IMR-90 (cell line): ENCODE data around the gene FBXL16. TPM values are rescaled to one million over a fixed set of nuclear protein-coding genes. Genes with fewer than 3 reads are reported as not detected.

Experiments used
- ATAC-seq: fragments of 200-7000 bp; cut with Tn5 transposase; 2 replicates; pipeline ENCODE4 v1.9.1; 2020; ENCODE audit warnings: low read depth, mild to moderate bottlenecking, moderate library complexity
- BruUV-seq: library from RNA; stranded (reverse); fragments of 400-500 nt; replicated peaks from 2 replicates; lab custom pipeline; 2021; lab: Mats Ljungman, UMichigan
- CTCF ChIA-PET: fragments of 300-600 bp; formaldehyde crosslinking; extraction: SDS; loops from one replicate; lab custom pipeline; 2021; ENCODE audit warnings: antibody characterized with exemption; lab: Yijun Ruan, JAX
- POLR2A ChIA-PET: fragments of 300-600 bp; sonication (Branson Sonifier 250); formaldehyde crosslinking; loops from one replicate; lab custom pipeline; 2022; ENCODE audit warnings: antibody characterized with exemption; ENCODE audit not compliant: unreplicated experiment; lab: Charles Lee
- DNase-seq: peaks from one replicate; pipeline ENCODE4 v3.0.0; 2013
- H2AFZ ChIP-seq: replicated peaks from 2 replicates; pipeline ENCODE3; 2013; ENCODE audit warnings: low read length, mild to moderate bottlenecking; ENCODE audit not compliant: poor library complexity
- H2AK5ac ChIP-seq: 2 replicates; pipeline ENCODE4 v1.6.1; 2013; ENCODE audit warnings: low read depth, low read length, inconsistent platforms
- H2AK9ac ChIP-seq: replicated peaks from 2 replicates; pipeline ENCODE3; 2013; ENCODE audit warnings: mild to moderate bottlenecking, low read depth, low read length, moderate library complexity; ENCODE audit not compliant: poor library complexity
- H2BK120ac ChIP-seq: 2 replicates; pipeline ENCODE4 v1.6.1; 2013; ENCODE audit warnings: low read depth, low read length, inconsistent platforms
- H2BK15ac ChIP-seq: 3 replicates; pipeline ENCODE4 v1.6.1; 2013; ENCODE audit warnings: low read depth, low read length, inconsistent platforms
- H2BK20ac ChIP-seq: 2 replicates; pipeline ENCODE4 v1.6.1; 2013; ENCODE audit warnings: low read depth, mild to moderate bottlenecking, inconsistent platforms, low read length, moderate library complexity
- H2BK5ac ChIP-seq: 2 replicates; pipeline ENCODE4 v1.6.1; 2013; ENCODE audit warnings: mild to moderate bottlenecking, low read depth, low read length, inconsistent platforms; ENCODE audit not compliant: poor library complexity, severe bottlenecking
- H3K14ac ChIP-seq: replicated peaks from 2 replicates; pipeline ENCODE4 v1.6.1; 2013; ENCODE audit warnings: low read depth, low read length, inconsistent platforms
- H3K18ac ChIP-seq: 2 replicates; pipeline ENCODE4 v1.6.1; 2013; ENCODE audit warnings: low read depth, low read length, control low read depth
- H3K23ac ChIP-seq: 2 replicates; pipeline ENCODE4 v1.6.1; 2013; ENCODE audit warnings: low read depth, low read length, inconsistent platforms
- H3K27ac ChIP-seq: 2 replicates; pipeline ENCODE4 v1.5.1; 2013; ENCODE audit warnings: mild to moderate bottlenecking, control low read depth, low read length; ENCODE audit not compliant: insufficient read depth
- H3K27me3 ChIP-seq: 2 replicates; pipeline ENCODE4 v1.6.1; 2013; ENCODE audit warnings: low read length; ENCODE audit not compliant: control insufficient read depth, insufficient read depth
- H3K36me3 ChIP-seq: 2 replicates; pipeline ENCODE4 v1.6.1; 2013; ENCODE audit warnings: low read length, mixed read lengths; ENCODE audit not compliant: control insufficient read depth, insufficient read depth
- H3K4ac ChIP-seq: 2 replicates; pipeline ENCODE4 v1.6.1; 2013; ENCODE audit warnings: low read depth, low read length, inconsistent platforms
- H3K4me1 ChIP-seq: 2 replicates; pipeline ENCODE4 v1.6.1; 2013; ENCODE audit warnings: low read length, mixed read lengths; ENCODE audit not compliant: control insufficient read depth, insufficient read depth
- H3K4me2 ChIP-seq: 2 replicates; pipeline ENCODE4 v1.6.1; 2013; ENCODE audit warnings: low read depth, mild to moderate bottlenecking, control low read depth, low read length, moderate library complexity
- H3K4me3 ChIP-seq: 2 replicates; pipeline ENCODE4 v1.5.1; 2013; ENCODE audit warnings: low read depth, mild to moderate bottlenecking, control low read depth, low read length, moderate library complexity; ENCODE audit not compliant: insufficient read depth
- H3K56ac ChIP-seq: 2 replicates; pipeline ENCODE4 v1.6.1; 2013; ENCODE audit warnings: low read length, inconsistent platforms; ENCODE audit not compliant: insufficient read depth; ENCODE audit errors: extremely low read depth
- H3K79me1 ChIP-seq, 2 experiments: 2 replicates each; pipeline ENCODE4 v1.6.1; 2013; ENCODE audit warnings: low read length in 2 of 2, inconsistent platforms in 1 of 2, low read depth in 1 of 2
- H3K9ac ChIP-seq: 2 replicates; pipeline ENCODE4 v1.6.1; 2013; ENCODE audit warnings: low read depth, low read length, control low read depth
- H3K9me1 ChIP-seq: 2 replicates; pipeline ENCODE4 v1.6.1; 2013; ENCODE audit warnings: low read length, inconsistent platforms; ENCODE audit not compliant: insufficient read depth
- H3K9me3 ChIP-seq: 2 replicates; pipeline ENCODE4 v1.6.1; 2013; ENCODE audit warnings: low read length; ENCODE audit not compliant: control insufficient read depth, insufficient read depth
- H4K20me1 ChIP-seq: 2 replicates; pipeline ENCODE4 v1.6.1; 2013; ENCODE audit warnings: low read length, inconsistent platforms; ENCODE audit not compliant: insufficient read depth
- H4K5ac ChIP-seq: 2 replicates; pipeline ENCODE4 v1.6.1; 2013; ENCODE audit warnings: mild to moderate bottlenecking, low read depth, low read length, control low read depth
- H4K8ac ChIP-seq, 2 experiments: 2 replicates each; pipeline ENCODE4 v1.6.1; 2013; ENCODE audit warnings: low read depth in 2 of 2, low read length in 2 of 2, control low read depth in 1 of 2, inconsistent platforms in 1 of 2
- H4K91ac ChIP-seq: 2 replicates; pipeline ENCODE4 v1.6.1; 2013; ENCODE audit warnings: low read depth, low read length, inconsistent platforms; ENCODE audit not compliant: insufficient read depth
- ELK1 ChIP-seq: fragments of 150-350 bp; IDR thresholded peaks from 2 replicates; pipeline ENCODE4 v1.6.1; 2016; ENCODE audit warnings: low read depth, mild to moderate bottlenecking, low read length, moderate library complexity, borderline replicate concordance
- FOS ChIP-seq: fragments of 150-350 bp; IDR thresholded peaks from 2 replicates; pipeline ENCODE4 v1.6.1; 2016; ENCODE audit warnings: low read depth, low read length
- MAFK ChIP-seq: IDR thresholded peaks from 2 replicates; pipeline ENCODE4 v1.6.1; 2012; ENCODE audit warnings: low read depth, low read length, improper control_type of control experiment
- MAZ ChIP-seq: IDR thresholded peaks from 2 replicates; pipeline ENCODE4 v1.6.1; 2012; ENCODE audit warnings: low read depth, mild to moderate bottlenecking, low read length, improper control_type of control experiment, moderate library complexity, borderline replicate concordance
- MXI1 ChIP-seq: IDR thresholded peaks from 2 replicates; pipeline ENCODE4 v1.6.1; 2012; ENCODE audit warnings: low read depth, mild to moderate bottlenecking, low read length, moderate library complexity, borderline replicate concordance
- NFE2L2 ChIP-seq: fragments of 150-350 bp; IDR thresholded peaks from 2 replicates; pipeline ENCODE4 v1.6.1; 2016; ENCODE audit warnings: low read depth, mild to moderate bottlenecking, low read length
- POLR2A ChIP-seq: IDR thresholded peaks from 2 replicates; pipeline ENCODE4 v1.6.1; 2012; ENCODE audit warnings: mild to moderate bottlenecking, low read depth, low read length
- RAD21 ChIP-seq: IDR thresholded peaks from 2 replicates; pipeline ENCODE4 v1.6.1; 2012; ENCODE audit warnings: low read length, improper control_type of control experiment
- RCOR1 ChIP-seq: IDR thresholded peaks from 2 replicates; pipeline ENCODE4 v1.6.1; 2012; ENCODE audit warnings: mild to moderate bottlenecking, low read length, improper control_type of control experiment; ENCODE audit not compliant: insufficient replicate concordance
- SMC3 ChIP-seq: fragments of 150-350 bp; IDR thresholded peaks from 2 replicates; pipeline ENCODE4 v1.6.1; 2016; ENCODE audit warnings: low read depth, mild to moderate bottlenecking, antibody characterized with exemption, low read length, moderate library complexity
- USF2 ChIP-seq: fragments of 150-350 bp; IDR thresholded peaks from 2 replicates; pipeline ENCODE4 v1.6.1; 2017; ENCODE audit warnings: mild to moderate bottlenecking, antibody characterized with exemption, low read length, low read depth
- WGBS, 2 experiments: methylation state at CpG; one replicate each; pipeline versions ENCODE4 v1.1.5 to v1.1.7; 2013; ENCODE audit warnings: missing lambda C conversion rate in 2 of 2; ENCODE audit not compliant: insufficient read length in 1 of 2; ENCODE audit errors: extremely low coverage in 2 of 2; 5-methylcytosine and 5-hydroxymethylcytosine counted together
- dilution Hi-C: fragments of 300-500 bp; cut with HindIII; formaldehyde crosslinking; loops from one replicate; pipeline ENCODE4 v1.14.3; 2018; ENCODE audit warnings: low sequenced_read_pairs; ENCODE audit not compliant: unreplicated experiment
- in situ Hi-C: fragments of 300-500 bp; cut with MboI; formaldehyde crosslinking; loops from 3 replicates; pipeline ENCODE4 v1.14.3; 2019; ENCODE audit warnings: low sequenced_read_pairs, inconsistent platforms, mixed read lengths
- intact Hi-C: fragments of 100-400 bp; cut with micrococcal nuclease; formaldehyde crosslinking; loops from 2 replicates; pipeline ENCODE4 v1.10.0; 2022
- polyA plus RNA-seq, 3 experiments: library from polyadenylated mRNA; depleted of rRNA; stranded (reverse); fragments of >200 nt; gene quantifications; 2 replicates each; pipeline ENCODE4 v1.2.3, GENCODE V29; 2012; ENCODE audit warnings: low replicate concordance in 1 of 3
- total RNA-seq: library from RNA; depleted of rRNA; stranded (reverse); fragments of >200 nt; gene quantifications from 2 replicates; pipeline ENCODE4 v1.2.3, GENCODE V29; 2012
- TF ChIP-seq, protein P1 (sequence below): conservative IDR thresholded peaks from 2 replicates; pipeline ENCODE4 v1.5.1; 2012; ENCODE audit warnings: mild to moderate bottlenecking, low read depth, low read length, improper control_type of control experiment

Gene FBXL16
- total and polyA plus RNA-seq, 2 of the 4 experiments (the other 2 are of a cell fraction), result 0.18 to 2.2 TPM

GRCh38 chr16:666572-666971 lies 39.0 kb downstream of the FBXL16 start (continued):
- TF ChIP-seq USF2, result no peak
- no peak for TF ChIP-seq MAZ
- TF ChIP-seq MAFK, result no peak
- no peak for TF ChIP-seq RCOR1
- no peak for TF ChIP-seq SMC3
- no peak for TF ChIP-seq MXI1

DNA sequence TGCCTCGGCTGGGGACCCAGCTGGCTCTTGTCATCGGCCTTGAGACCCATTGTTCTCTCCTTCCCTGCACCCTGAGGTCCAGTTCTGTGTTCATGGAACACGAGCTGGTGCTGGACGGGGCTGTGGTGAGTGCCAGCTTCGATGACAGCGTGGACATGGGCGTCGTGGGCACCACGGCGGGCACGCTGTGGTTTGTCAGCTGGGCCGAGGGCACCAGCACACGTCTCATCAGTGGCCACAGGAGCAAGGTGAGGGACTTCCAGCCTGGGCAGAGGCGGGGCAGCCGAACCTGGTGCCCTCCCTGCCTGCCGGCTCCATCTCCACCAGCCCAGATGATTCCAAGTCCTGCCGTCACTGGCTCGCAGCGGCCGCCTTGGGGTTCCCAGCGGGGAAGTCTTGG lies 43.0 kb downstream of the FBXL16 start:
- intact Hi-C loops (no loop called here), dilution Hi-C loops (no loop called here), in situ Hi-C loops (no loop called here)
- TF ChIP-seq POLR2A, result no peak
- TF ChIP-seq, protein P1, sequence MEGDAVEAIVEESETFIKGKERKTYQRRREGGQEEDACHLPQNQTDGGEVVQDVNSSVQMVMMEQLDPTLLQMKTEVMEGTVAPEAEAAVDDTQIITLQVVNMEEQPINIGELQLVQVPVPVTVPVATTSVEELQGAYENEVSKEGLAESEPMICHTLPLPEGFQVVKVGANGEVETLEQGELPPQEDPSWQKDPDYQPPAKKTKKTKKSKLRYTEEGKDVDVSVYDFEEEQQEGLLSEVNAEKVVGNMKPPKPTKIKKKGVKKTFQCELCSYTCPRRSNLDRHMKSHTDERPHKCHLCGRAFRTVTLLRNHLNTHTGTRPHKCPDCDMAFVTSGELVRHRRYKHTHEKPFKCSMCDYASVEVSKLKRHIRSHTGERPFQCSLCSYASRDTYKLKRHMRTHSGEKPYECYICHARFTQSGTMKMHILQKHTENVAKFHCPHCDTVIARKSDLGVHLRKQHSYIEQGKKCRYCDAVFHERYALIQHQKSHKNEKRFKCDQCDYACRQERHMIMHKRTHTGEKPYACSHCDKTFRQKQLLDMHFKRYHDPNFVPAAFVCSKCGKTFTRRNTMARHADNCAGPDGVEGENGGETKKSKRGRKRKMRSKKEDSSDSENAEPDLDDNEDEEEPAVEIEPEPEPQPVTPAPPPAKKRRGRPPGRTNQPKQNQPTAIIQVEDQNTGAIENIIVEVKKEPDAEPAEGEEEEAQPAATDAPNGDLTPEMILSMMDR, result no peak
- TF ChIP-seq MXI1, result no peak
- no peak for TF ChIP-seq RAD21
- no peak for TF ChIP-seq NFE2L2
- TF ChIP-seq ELK1, result no peak
- TF ChIP-seq MAZ, result no peak
- no peak for TF ChIP-seq FOS
- Histone ChIP-seq H3K23ac (no peak overlapping the region), H2BK120ac (no peak overlapping the region), H4K8ac (no peak overlapping the region), H3K4me3 (no peak overlapping the region), H3K4ac (no peak overlapping the region), H3K27ac (no peak overlapping the region), H3K4me2 (no peak overlapping the region), H2BK15ac (no peak overlapping the region), H4K5ac (no peak overlapping the region), H4K91ac (no peak overlapping the region), H3K9me3 (no peaks in the 10 kb centered on the region), H2BK5ac (no peak overlapping the region), H3K56ac (no peak overlapping the region), H4K20me1 (no peaks in the 10 kb centered on the region), H2BK20ac (no peak overlapping the region), H3K14ac (no peak overlapping the region), H3K18ac (no peak overlapping the region), H3K9ac (no peak overlapping the region), H2AK5ac (no peak overlapping the region), H3K36me3 (peaks cover 4% of the 10 kb centered on the region), H3K27me3 (no peaks in the 10 kb centered on the region), H3K4me1 (peaks cover 5% of the 10 kb centered on the region), H3K79me1 (no peaks in the 10 kb centered on the region), H2AFZ (no peak overlapping the region), H2AK9ac (no peak overlapping the region), H3K9me1 (peaks cover 4% of the 10 kb centered on the region; the same call in 1 of the 2 replicates)
- ChIA-PET CTCF (no interaction called here), POLR2A (no interaction called here)
- BruUV-seq, result no TSS peak
- 90% methylated on average over 4 of the region's 21 CpGs; no CpG with 5 or more reads in 1 of the 2 experiments for WGBS, 2 experiments
- DNase-seq (no peak), ATAC-seq (no peak)
